Left lung (tissue), 10 donors: ENCODE measurements around the gene ALOXE3. TPM values are rescaled to one million over a fixed set of nuclear protein-coding genes. Genes with fewer than 3 reads are reported as not detected.

Experiments used
- ATAC-seq: fragments of 200-7000 bp; cut with Tn5 transposase; one replicate; pipeline ENCODE4 v1.9.1; 2020; ENCODE audit warnings: moderate library complexity
- DNase-seq, 4 donors: peaks; one replicate each; pipeline ENCODE4 v3.0.0-alpha.2; 2013 to 2020
- H3K27ac ChIP-seq, 2 donors: fragments of 200-600 bp; sonication (generic) in 1 of 2; one replicate each; pipeline versions ENCODE4 v1.5.0 to v1.8.0; 2020 to 2021
- H3K27me3 ChIP-seq, 2 donors: fragments of 200-600 bp; sonication (generic) in 1 of 2; one replicate each; pipeline versions ENCODE4 v1.5.0 to v1.8.0; 2020 to 2021
- H3K36me3 ChIP-seq, 2 donors: fragments of 200-600 bp; sonication (generic) in 1 of 2; one replicate each; pipeline versions ENCODE4 v1.5.0 to v1.8.0; 2020 to 2021
- H3K4me1 ChIP-seq, 2 donors: fragments of 200-600 bp; one replicate each; pipeline ENCODE4 v1.8.0; 2021
- H3K4me3 ChIP-seq, 2 donors: fragments of 200-600 bp; sonication (generic) in 1 of 2; one replicate each; pipeline versions ENCODE4 v1.5.0 to v1.8.0; 2020 to 2021; ENCODE audit warnings: mild to moderate bottlenecking in 1 of 2
- H3K9me3 ChIP-seq, 2 donors: fragments of 200-600 bp; sonication (generic) in 1 of 2; one replicate each; pipeline versions ENCODE4 v1.5.0 to v1.8.0; 2020 to 2021
- CTCF ChIP-seq, 2 donors: fragments of 200-600 bp; sonication (generic) in 1 of 2; IDR thresholded peaks; one replicate each; pipeline versions ENCODE4 v1.5.0 to v1.8.0; 2021; ENCODE audit warnings: antibody characterized with exemption in 2 of 2
- intact Hi-C, 2 donors: fragments of 100-400 bp; cut with DNase I; formaldehyde crosslinking; loops; one replicate each; pipeline versions ENCODE4 v1.11.2 to v1.14.2; 2022
- polyA plus RNA-seq, 6 donors: library from polyadenylated mRNA; unstranded; fragments of 120-200 nt; gene quantifications; one replicate each; pipeline ENCODE4 v1.2.1, GENCODE V29; 2013; ENCODE audit not compliant: insufficient read length in 6 of 6
- total RNA-seq, 2 donors: library from RNA; stranded (reverse); fragmentation: NEBNext Ultra II Directional; extraction: Animal tissue kit (Norgen Biotek cat#: 25700); gene quantifications; one replicate each; pipeline ENCODE4 v1.2.1, GENCODE V29; 2021
- donor health status: DM: no; HTN: yes; CAD: no.
- donor health status: DM: no; HTN: no; CAD: no.

The ALOXE3 gene
- total and polyA plus RNA-seq, 8 donors = 0.05 to 0.55 (median 0.14) TPM; not detected in 4

DNA sequence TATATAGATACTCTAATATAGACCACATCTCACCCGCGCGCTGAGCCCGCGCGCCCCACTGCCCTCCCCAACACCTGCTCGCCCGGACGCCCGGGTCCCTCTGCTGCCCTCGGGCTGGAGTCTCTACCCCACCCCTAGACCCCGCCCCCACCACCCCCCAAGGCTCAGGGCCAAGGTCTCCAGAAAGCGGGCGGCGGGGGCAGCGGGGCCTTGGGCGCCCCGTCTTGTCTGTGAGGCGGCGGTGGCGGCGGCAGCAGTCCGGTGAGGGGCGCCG, 3.0 kb upstream of the ALOXE3 start:
- no peak for TF ChIP-seq CTCF (IDR thresholded peaks at IDR 0.05)
- intact Hi-C loops = loop anchor here in 1 of 2 donors (10.0 kb wide), 1 partner anchor 63 kb away; no protein-coding TSS in a partner anchor
- Histone ChIP-seq H3K4me1 (peaks cover 41 to 91% of the 10 kb centered on the region in 2 donors), H3K4me3 (peak overlapping the region; percentile 33 to 49), H3K27ac (no peak overlapping the region), H3K9me3 (no peaks in the 10 kb centered on the region), H3K36me3 (no peaks in the 10 kb centered on the region), H3K27me3 (peaks cover 41 to 85% of the 10 kb centered on the region in 2 donors)
- DNase-seq = no peak
- no peak for ATAC-seq

- intact Hi-C loops = loop anchor here in 1 of 2 donors (10.0 kb wide), 1 partner anchor 64 kb away; no protein-coding TSS in a partner anchor
- peaks cover 47 to 85% of the 10 kb centered on the region in 2 donors for H3K27me3 ChIP-seq
- H3K9me3 ChIP-seq = no peaks in the 10 kb centered on the region
- H3K36me3 ChIP-seq = no peaks in the 10 kb centered on the region
- H3K4me1 ChIP-seq = peaks cover 41 to 85% of the 10 kb centered on the region in 2 donors
- peak; percentile 13 to 19 for TF ChIP-seq CTCF (IDR thresholded peaks at IDR 0.05)
- H3K27ac ChIP-seq = peak overlapping the region; percentile 5 to 37
- peak in 2 of 4 donors; percentile 77 to 86 for DNase-seq
- ATAC-seq = peak; percentile 17
- peak overlapping the region; percentile 33 to 49 for H3K4me3 ChIP-seq
These were observed 2.4 kb upstream of the ALOXE3 start for GRCh38 chr17:8120520-8121406.

GRCh38 chr17:8119581-8120519, 1.5 kb upstream of the ALOXE3 start:
- no peaks in the 10 kb centered on the region for H3K36me3 ChIP-seq
- ATAC-seq (peak; percentile 59), DNase-seq (peak in 3 of 4 donors; percentile 77 to 95 (median 92))
- H3K4me1 ChIP-seq = peaks cover 35 to 76% of the 10 kb centered on the region in 2 donors
- H3K9me3 ChIP-seq = no peaks in the 10 kb centered on the region
- H3K27ac ChIP-seq = peak overlapping the region; percentile 70 to 85
- peak overlapping the region; percentile 52 to 54 for H3K4me3 ChIP-seq
- no peak for TF ChIP-seq CTCF (IDR thresholded peaks at IDR 0.05)
- H3K27me3 ChIP-seq = peaks cover 48 to 85% of the 10 kb centered on the region in 2 donors
- intact Hi-C loops = loop anchor here in 1 of 2 donors (10.0 kb wide), 1 partner anchor 65 kb away; no protein-coding TSS in a partner anchor

- H3K27ac ChIP-seq = peak overlapping the region; percentile 70 to 85
- intact Hi-C loops = no loop called here
- H3K9me3 ChIP-seq = no peaks in the 10 kb centered on the region
- H3K36me3 ChIP-seq = no peaks in the 10 kb centered on the region
- peak; percentile 67 to 86 for TF ChIP-seq CTCF (IDR thresholded peaks at IDR 0.05)
- peak overlapping the region; percentile 52 to 54 for H3K4me3 ChIP-seq
- ATAC-seq (peak; percentile 77), DNase-seq (peak; percentile 86 to 98 (median 88))
- H3K27me3 ChIP-seq = peaks cover 47 to 85% of the 10 kb centered on the region in 2 donors
- H3K4me1 ChIP-seq = peaks cover 27 to 68% of the 10 kb centered on the region in 2 donors
These were observed 661 bp upstream of the ALOXE3 start for GRCh38 chr17:8118769-8119580.
